ENCODE results near the gene PFN3.

DNA sequence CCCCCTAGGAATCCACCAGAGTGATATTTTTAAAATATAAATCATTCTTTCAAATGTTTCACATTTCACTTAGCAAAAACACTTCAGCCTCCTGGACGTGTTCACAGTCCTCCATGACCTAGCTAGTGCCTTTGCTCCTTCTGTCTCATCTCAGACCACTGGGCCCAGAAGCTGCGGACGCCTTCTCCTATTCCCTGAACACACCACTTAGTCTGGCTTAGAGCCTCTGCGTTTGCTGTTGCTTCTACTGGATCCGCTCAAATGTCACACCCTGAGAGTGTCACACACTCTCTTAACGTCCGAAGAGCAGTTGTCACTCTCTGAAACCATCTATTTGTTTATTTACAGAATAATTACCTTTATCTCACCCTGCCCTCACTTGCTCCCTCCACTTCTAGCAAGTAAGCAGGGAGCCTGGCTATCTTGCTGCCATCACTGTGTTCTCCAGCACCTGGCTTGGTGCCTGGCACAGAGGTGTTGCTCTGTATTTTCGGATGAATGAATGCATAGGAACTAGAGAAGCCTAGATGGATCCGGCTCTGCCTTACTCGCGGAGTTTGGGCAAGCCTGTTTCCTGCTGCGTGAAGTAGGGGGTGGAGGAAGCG lies 24.8 kb upstream of the PFN3 start:
- TF ChIP-seq CTCF (IDR thresholded peaks at IDR 0.05 in 8 of 11, conservative IDR thresholded peaks at IDR 0.05 in 3 of 11) (no peak), POLR2AphosphoS5 (IDR thresholded peaks at IDR 0.05) (no peak)

All from spleen (tissue), 7 donors.